Measurements from ENCODE around the gene ANKRD10.

Gene ANKRD10

GRCh38 chr13:110856942-110857835, 57.7 kb downstream of the ANKRD10 start:
- H3K4me3 ChIP-seq (ENCODE audit: low read length), result no peak overlapping the region
- DNase-seq (ENCODE audit: low read depth), result no peak

DNA sequence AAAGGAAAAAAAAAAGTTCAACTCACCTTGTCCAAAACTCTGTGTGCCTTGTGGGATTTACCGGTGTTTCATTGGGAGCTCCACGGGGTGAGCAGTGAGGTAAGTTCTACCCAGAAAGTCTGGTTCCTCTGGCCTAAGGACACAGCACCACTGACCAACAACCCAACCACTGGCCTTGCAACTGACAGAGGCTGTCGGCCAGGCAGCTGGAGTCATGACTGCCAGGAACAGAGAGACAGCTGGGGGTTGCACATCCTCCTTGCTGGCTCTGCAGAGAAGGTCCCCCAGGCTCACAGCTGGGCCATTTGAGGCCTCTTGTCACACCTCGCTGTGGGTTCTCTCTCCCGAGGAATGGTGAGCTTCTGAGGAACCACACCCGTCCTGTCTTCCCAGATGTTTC, 59.5 kb downstream of the ANKRD10 start:
- TF ChIP-seq, protein P1, sequence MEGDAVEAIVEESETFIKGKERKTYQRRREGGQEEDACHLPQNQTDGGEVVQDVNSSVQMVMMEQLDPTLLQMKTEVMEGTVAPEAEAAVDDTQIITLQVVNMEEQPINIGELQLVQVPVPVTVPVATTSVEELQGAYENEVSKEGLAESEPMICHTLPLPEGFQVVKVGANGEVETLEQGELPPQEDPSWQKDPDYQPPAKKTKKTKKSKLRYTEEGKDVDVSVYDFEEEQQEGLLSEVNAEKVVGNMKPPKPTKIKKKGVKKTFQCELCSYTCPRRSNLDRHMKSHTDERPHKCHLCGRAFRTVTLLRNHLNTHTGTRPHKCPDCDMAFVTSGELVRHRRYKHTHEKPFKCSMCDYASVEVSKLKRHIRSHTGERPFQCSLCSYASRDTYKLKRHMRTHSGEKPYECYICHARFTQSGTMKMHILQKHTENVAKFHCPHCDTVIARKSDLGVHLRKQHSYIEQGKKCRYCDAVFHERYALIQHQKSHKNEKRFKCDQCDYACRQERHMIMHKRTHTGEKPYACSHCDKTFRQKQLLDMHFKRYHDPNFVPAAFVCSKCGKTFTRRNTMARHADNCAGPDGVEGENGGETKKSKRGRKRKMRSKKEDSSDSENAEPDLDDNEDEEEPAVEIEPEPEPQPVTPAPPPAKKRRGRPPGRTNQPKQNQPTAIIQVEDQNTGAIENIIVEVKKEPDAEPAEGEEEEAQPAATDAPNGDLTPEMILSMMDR (conservative IDR thresholded peaks at IDR 0.05; ENCODE audit: low read length), result no peak
- H3K4me3 ChIP-seq (ENCODE audit: low read length), result no peak overlapping the region
- no peak for DNase-seq (ENCODE audit: low read depth)

More at GRCh38 chr13:110856942-110857835, 57.7 kb downstream of the ANKRD10 start:
- TF ChIP-seq, protein P1 (conservative IDR thresholded peaks at IDR 0.05; ENCODE audit: low read length), result no peak

GRCh38 chr13:110854866-110855265, 60.0 kb downstream of the ANKRD10 start:
- DNase-seq (ENCODE audit: low read depth), result no peak
- TF ChIP-seq, protein P1 (conservative IDR thresholded peaks at IDR 0.05; ENCODE audit: low read length), result no peak
- no peak overlapping the region for H3K4me3 ChIP-seq (ENCODE audit: low read length)

DNA sequence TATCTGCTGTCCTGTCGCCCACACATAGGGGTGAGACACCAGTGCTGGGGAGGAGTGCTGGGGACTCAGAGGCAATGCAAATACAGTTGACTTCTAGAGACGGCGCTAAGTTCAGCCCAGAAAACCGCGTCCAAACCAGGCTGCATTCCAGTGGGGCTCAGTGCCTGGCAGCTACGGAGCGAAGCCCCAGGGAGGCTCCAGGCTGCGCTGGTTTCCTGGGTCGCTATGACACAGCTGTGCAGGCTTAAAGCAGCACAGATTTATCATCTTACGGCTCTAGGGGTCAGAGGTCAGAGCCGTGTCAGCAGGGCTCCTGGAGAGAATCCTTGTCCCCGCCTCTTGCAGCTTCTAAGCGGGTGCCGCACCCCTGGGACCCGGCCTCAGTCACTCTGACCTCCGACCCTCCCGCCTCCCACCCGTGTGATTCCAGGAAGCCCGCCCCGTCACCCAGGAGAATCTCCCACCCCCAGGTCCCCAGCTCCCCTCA, 61.6 kb downstream of the ANKRD10 start:
- no peak for DNase-seq (ENCODE audit: low read depth)
- TF ChIP-seq, protein P1 (conservative IDR thresholded peaks at IDR 0.05; ENCODE audit: low read length), result no peak
- no peak overlapping the region for H3K4me3 ChIP-seq (ENCODE audit: low read length)

GRCh38 chr13:110850840-110851239, 64.0 kb downstream of the ANKRD10 start:
- no peak overlapping the region for H3K4me3 ChIP-seq (ENCODE audit: low read length)
- no peak for DNase-seq (ENCODE audit: low read depth)
- TF ChIP-seq, protein P1 (conservative IDR thresholded peaks at IDR 0.05; ENCODE audit: low read length), result no peak

DNA sequence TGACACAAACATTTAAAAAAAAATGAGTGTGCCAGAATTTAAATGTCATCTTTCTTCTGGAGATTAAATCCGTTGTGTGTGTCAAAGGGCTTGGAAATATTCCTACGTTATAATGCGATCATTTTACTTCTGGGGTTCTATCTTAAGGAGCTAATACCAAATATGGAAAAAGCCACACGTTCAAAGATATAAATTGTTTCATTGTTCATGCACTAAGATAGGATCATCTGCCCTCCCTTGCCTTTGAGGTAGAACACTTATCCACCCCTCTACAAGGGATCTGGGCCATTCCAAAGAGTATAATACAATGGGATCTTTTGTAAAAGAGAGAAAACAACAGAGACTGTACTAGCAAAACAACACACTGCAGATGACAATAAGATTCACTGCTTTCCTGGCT, 64.9 kb downstream of the ANKRD10 start:
- no peak for DNase-seq (ENCODE audit: low read depth)
- TF ChIP-seq, protein P1 (conservative IDR thresholded peaks at IDR 0.05; ENCODE audit: low read length), result no peak

DNA sequence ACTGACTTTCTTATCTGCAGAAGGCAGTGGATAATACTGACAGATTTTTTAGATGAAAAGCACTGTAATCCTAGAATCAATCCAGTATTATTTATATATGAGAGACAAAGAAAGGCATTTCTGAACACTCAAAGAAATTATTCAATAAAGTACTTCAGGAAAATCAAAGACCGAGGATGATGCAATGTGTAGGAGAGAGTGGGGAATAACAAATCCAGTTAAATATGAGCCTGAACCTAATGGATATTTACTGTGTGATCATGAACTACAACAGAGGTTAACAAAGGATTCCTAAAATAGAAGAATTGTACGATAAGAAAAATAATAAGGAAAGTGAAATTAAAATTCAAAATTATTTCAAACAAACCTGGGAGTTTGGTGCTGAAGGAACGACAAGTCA, 69.3 kb downstream of the ANKRD10 start:
- TF ChIP-seq, protein P1 (conservative IDR thresholded peaks at IDR 0.05; ENCODE audit: low read length), result no peak
- no peak for DNase-seq (ENCODE audit: low read depth)
- no peak overlapping the region for H3K4me3 ChIP-seq (ENCODE audit: low read length)

More for the DNA sequence above, 64.9 kb downstream of the ANKRD10 start:
- H3K4me3 ChIP-seq (ENCODE audit: low read length), result no peak overlapping the region
